HEK293 (cell line): ENCODE results near the gene ANO9.

ENCODE experiments used
- ELK4 ChIP-seq: IDR thresholded peaks from 2 replicates; pipeline ENCODE4 v1.6.1; 2011; ENCODE audit warnings: mild to moderate bottlenecking, low read depth, low read length, borderline replicate concordance
- GFI1B ChIP-seq: fragments of 450-650 bp; formaldehyde crosslinking; IDR thresholded peaks from 2 replicates; pipeline ENCODE4 v1.5.1; 2016; ENCODE audit warnings: missing biosample characterization, missing genetic modification characterization
- IKZF3 ChIP-seq: fragments of 450-650 bp; IDR thresholded peaks from 2 replicates; pipeline ENCODE4 v1.5.0; 2018; ENCODE audit warnings: missing biosample characterization, mild to moderate bottlenecking, missing genetic modification characterization, moderate library complexity
- KLF1 ChIP-seq: fragments of 450-650 bp; formaldehyde crosslinking; IDR thresholded peaks from 2 replicates; pipeline ENCODE4 v1.5.1; 2016; ENCODE audit warnings: missing biosample characterization, missing genetic modification characterization
- MZF1 ChIP-seq: fragments of 450-650 bp; formaldehyde crosslinking; IDR thresholded peaks from 2 replicates; pipeline ENCODE4 v1.5.1; 2017; ENCODE audit warnings: missing biosample characterization, missing genetic modification characterization, borderline replicate concordance
- SALL2 ChIP-seq: fragments of 450-650 bp; formaldehyde crosslinking; IDR thresholded peaks from 2 replicates; pipeline ENCODE4 v1.5.0; 2017; ENCODE audit warnings: missing biosample characterization, mild to moderate bottlenecking, missing genetic modification characterization, borderline replicate concordance
- SETDB1 ChIP-seq: IDR thresholded peaks from one replicate; pipeline ENCODE4 v1.6.1; 2017; ENCODE audit warnings: mild to moderate bottlenecking, low read length, moderate library complexity, mixed read lengths; ENCODE audit not compliant: insufficient read length
- TCF7L2 ChIP-seq: IDR thresholded peaks from 2 replicates; pipeline ENCODE4 v1.6.1; 2011; ENCODE audit warnings: low read depth, mild to moderate bottlenecking, inconsistent platforms, low read length, moderate library complexity, borderline replicate concordance
- ZBTB11 ChIP-seq: fragments of 450-650 bp; formaldehyde crosslinking; conservative IDR thresholded peaks from 2 replicates; pipeline ENCODE4 v1.5.1; 2016; ENCODE audit warnings: low read depth, missing biosample characterization, missing genetic modification characterization
- ZBTB17 ChIP-seq: fragments of 450-650 bp; formaldehyde crosslinking; IDR thresholded peaks from 2 replicates; pipeline ENCODE4 v1.5.1; 2016; ENCODE audit warnings: missing biosample characterization, missing genetic modification characterization
- ZEB2 ChIP-seq: fragments of 450-650 bp; formaldehyde crosslinking; IDR thresholded peaks from 2 replicates; pipeline ENCODE4 v1.5.1; 2016; ENCODE audit warnings: missing biosample characterization, missing genetic modification characterization
- ZFP3 ChIP-seq: fragments of 450-650 bp; formaldehyde crosslinking; IDR thresholded peaks from 2 replicates; pipeline ENCODE4 v1.5.1; 2016; ENCODE audit warnings: low read depth, missing biosample characterization, missing genetic modification characterization
- ZFP37 ChIP-seq: fragments of 450-650 bp; formaldehyde crosslinking; IDR thresholded peaks from 2 replicates; pipeline ENCODE4 v1.5.1; 2016; ENCODE audit warnings: missing biosample characterization, missing genetic modification characterization
- ZNF10 ChIP-seq: fragments of 450-650 bp; formaldehyde crosslinking; IDR thresholded peaks from 2 replicates; pipeline ENCODE4 v1.5.1; 2017; ENCODE audit warnings: missing biosample characterization, missing genetic modification characterization
- ZNF114 ChIP-seq: fragments of 450-650 bp; formaldehyde crosslinking; IDR thresholded peaks from 2 replicates; pipeline ENCODE4 v1.5.0; 2017; ENCODE audit warnings: missing biosample characterization, missing genetic modification characterization
- ZNF146 ChIP-seq: fragments of 450-650 bp; formaldehyde crosslinking; IDR thresholded peaks from 2 replicates; pipeline ENCODE4 v1.5.1; 2016; ENCODE audit warnings: missing biosample characterization, missing genetic modification characterization
- ZNF16 ChIP-seq: fragments of 450-650 bp; formaldehyde crosslinking; IDR thresholded peaks from 2 replicates; pipeline ENCODE4 v1.5.1; 2016; ENCODE audit warnings: low read depth, missing biosample characterization, missing genetic modification characterization
- ZNF202 ChIP-seq: fragments of 450-650 bp; formaldehyde crosslinking; IDR thresholded peaks from 2 replicates; pipeline ENCODE4 v1.5.1; 2016; ENCODE audit warnings: missing biosample characterization, missing genetic modification characterization, borderline replicate concordance
- ZNF211 ChIP-seq: fragments of 450-650 bp; formaldehyde crosslinking; IDR thresholded peaks from 2 replicates; pipeline ENCODE4 v1.5.1; 2016; ENCODE audit warnings: low read depth, missing biosample characterization, missing genetic modification characterization
- ZNF214 ChIP-seq: fragments of 450-650 bp; formaldehyde crosslinking; IDR thresholded peaks from 2 replicates; pipeline ENCODE4 v1.5.1; 2017; ENCODE audit warnings: missing biosample characterization, mild to moderate bottlenecking, missing genetic modification characterization, borderline replicate concordance
- ZNF24 ChIP-seq: fragments of 450-650 bp; formaldehyde crosslinking; IDR thresholded peaks from 2 replicates; pipeline ENCODE4 v1.5.1; 2016; ENCODE audit warnings: missing biosample characterization, missing genetic modification characterization
- ZNF292 ChIP-seq: fragments of 450-650 bp; formaldehyde crosslinking; IDR thresholded peaks from 2 replicates; pipeline ENCODE4 v1.5.1; 2016; ENCODE audit warnings: low read depth, missing biosample characterization, missing genetic modification characterization, borderline replicate concordance
- ZNF366 ChIP-seq: fragments of 450-650 bp; formaldehyde crosslinking; conservative IDR thresholded peaks from 2 replicates; pipeline ENCODE4 v1.5.1; 2016; ENCODE audit warnings: missing biosample characterization, missing genetic modification characterization
- ZNF391 ChIP-seq: fragments of 450-650 bp; formaldehyde crosslinking; IDR thresholded peaks from 2 replicates; pipeline ENCODE4 v1.5.1; 2016; ENCODE audit warnings: low read depth, missing biosample characterization, missing genetic modification characterization, borderline replicate concordance
- ZNF513 ChIP-seq: fragments of 450-650 bp; IDR thresholded peaks from 2 replicates; pipeline ENCODE4 v1.5.1; 2018; ENCODE audit warnings: missing biosample characterization, missing genetic modification characterization
- ZNF521 ChIP-seq: fragments of 450-650 bp; formaldehyde crosslinking; IDR thresholded peaks from 2 replicates; pipeline ENCODE4 v1.5.1; 2017; ENCODE audit warnings: missing biosample characterization, mild to moderate bottlenecking, missing genetic modification characterization
- ZNF529 ChIP-seq: fragments of 450-650 bp; formaldehyde crosslinking; IDR thresholded peaks from 2 replicates; pipeline ENCODE4 v1.5.1; 2017; ENCODE audit warnings: missing genetic modification characterization, missing biosample characterization; ENCODE audit not compliant: insufficient replicate concordance
- ZNF544 ChIP-seq: fragments of 450-650 bp; formaldehyde crosslinking; IDR thresholded peaks from 2 replicates; pipeline ENCODE4 v1.5.0; 2017; ENCODE audit warnings: missing biosample characterization, missing genetic modification characterization
- ZNF596 ChIP-seq: fragments of 450-650 bp; IDR thresholded peaks from 2 replicates; pipeline ENCODE4 v1.5.0; 2018; ENCODE audit warnings: missing biosample characterization, mild to moderate bottlenecking, missing genetic modification characterization, moderate library complexity
- ZNF629 ChIP-seq: fragments of 450-650 bp; formaldehyde crosslinking; IDR thresholded peaks from 2 replicates; pipeline ENCODE4 v1.5.1; 2017; ENCODE audit warnings: missing biosample characterization, missing genetic modification characterization
- ZNF664 ChIP-seq: fragments of 450-650 bp; formaldehyde crosslinking; IDR thresholded peaks from 2 replicates; pipeline ENCODE4 v1.5.1; 2016; ENCODE audit warnings: missing biosample characterization, missing genetic modification characterization
- ZNF747 ChIP-seq: fragments of 450-650 bp; formaldehyde crosslinking; IDR thresholded peaks from 2 replicates; pipeline ENCODE4 v1.5.1; 2016; ENCODE audit warnings: missing biosample characterization, missing genetic modification characterization
- ZNF843 ChIP-seq: fragments of 450-650 bp; formaldehyde crosslinking; IDR thresholded peaks from 2 replicates; pipeline ENCODE4 v1.5.1; 2016; ENCODE audit warnings: missing biosample characterization, missing genetic modification characterization
- ZSCAN5A ChIP-seq: fragments of 450-650 bp; formaldehyde crosslinking; IDR thresholded peaks from 2 replicates; pipeline ENCODE4 v1.5.1; 2016; ENCODE audit warnings: missing biosample characterization, missing genetic modification characterization
- ZXDB ChIP-seq: fragments of 450-650 bp; formaldehyde crosslinking; IDR thresholded peaks from 2 replicates; pipeline ENCODE4 v1.5.1; 2016; ENCODE audit warnings: missing biosample characterization, missing genetic modification characterization

The ANO9 gene

GRCh38 chr11:450809-451451 is 9.1 kb upstream of the ANO9 start (continued):
- peak; percentile 91 for TF ChIP-seq ZBTB17 (tag by site-specific recombination)
- TF ChIP-seq ZNF391 (tag by site-specific recombination), result no peak
- no peak for TF ChIP-seq ZNF24 (tag by site-specific recombination)
- TF ChIP-seq ZXDB (tag by site-specific recombination), result no peak
- no peak for TF ChIP-seq ZNF292 (tag by site-specific recombination)
- no peak for TF ChIP-seq ZFP3 (tag by site-specific recombination)
- no peak for TF ChIP-seq ZNF664
- TF ChIP-seq ZNF214 (tag by site-specific recombination), result no peak
- no peak for TF ChIP-seq ZNF114 (tag by site-specific recombination)
- peak; percentile 32; the same call in 1 of the 2 replicates for TF ChIP-seq ZBTB11 (tag by site-specific recombination)
- TF ChIP-seq ZNF629 (tag by site-specific recombination), result no peak
- TF ChIP-seq ZNF843 (tag by site-specific recombination), result no peak
- no peak for TF ChIP-seq ZSCAN5A (tag by site-specific recombination)
- no peak for TF ChIP-seq IKZF3 (tag by site-specific recombination)
- TF ChIP-seq SALL2 (tag by site-specific recombination), result no peak
- no peak for TF ChIP-seq MZF1
- TF ChIP-seq ZNF16, result no peak
- TF ChIP-seq ZNF10 (tag by site-specific recombination), result no peak
- 0 out of 2 replicates have a peak, but pooled peaks have one; percentile 38 for TF ChIP-seq KLF1 (tag by site-specific recombination)
- no peak for TF ChIP-seq ZFP37
- TF ChIP-seq ZNF529, result no peak
- TF ChIP-seq ZNF202 (tag by site-specific recombination), result no peak
- TF ChIP-seq ZNF146 (tag by site-specific recombination), result no peak
- no peak for TF ChIP-seq ZNF211 (tag by site-specific recombination)
- TF ChIP-seq ZNF596 (tag by site-specific recombination), result no peak
- no peak for TF ChIP-seq SETDB1
- TF ChIP-seq ZNF513 (tag by site-specific recombination), result no peak
- no peak for TF ChIP-seq ZNF521
- TF ChIP-seq TCF7L2, result no peak
- TF ChIP-seq ELK4, result no peak
- TF ChIP-seq ZNF366, result no peak
- TF ChIP-seq ZNF747 (tag by site-specific recombination), result no peak
- no peak for TF ChIP-seq GFI1B (tag by site-specific recombination)
- TF ChIP-seq ZNF544 (tag by site-specific recombination), result no peak
- no peak for TF ChIP-seq ZEB2
